ENCODE results near the gene SOBP. TPM values are rescaled to one million over a fixed set of nuclear protein-coding genes. Genes with fewer than 3 reads are reported as not detected.
"Not testable (repeated sequence)": the region's sequence is repeated elsewhere in the genome, so short reads cannot be mapped to it uniquely, and the experiment has no call there.

SOBP gene
- total RNA-seq, 6 donors from 2014 or later, result 4.4 to 25.1 (median 12.4) TPM

- no peak for TF ChIP-seq EP300 (IDR thresholded peaks at IDR 0.05)
- TF ChIP-seq, protein P1, sequence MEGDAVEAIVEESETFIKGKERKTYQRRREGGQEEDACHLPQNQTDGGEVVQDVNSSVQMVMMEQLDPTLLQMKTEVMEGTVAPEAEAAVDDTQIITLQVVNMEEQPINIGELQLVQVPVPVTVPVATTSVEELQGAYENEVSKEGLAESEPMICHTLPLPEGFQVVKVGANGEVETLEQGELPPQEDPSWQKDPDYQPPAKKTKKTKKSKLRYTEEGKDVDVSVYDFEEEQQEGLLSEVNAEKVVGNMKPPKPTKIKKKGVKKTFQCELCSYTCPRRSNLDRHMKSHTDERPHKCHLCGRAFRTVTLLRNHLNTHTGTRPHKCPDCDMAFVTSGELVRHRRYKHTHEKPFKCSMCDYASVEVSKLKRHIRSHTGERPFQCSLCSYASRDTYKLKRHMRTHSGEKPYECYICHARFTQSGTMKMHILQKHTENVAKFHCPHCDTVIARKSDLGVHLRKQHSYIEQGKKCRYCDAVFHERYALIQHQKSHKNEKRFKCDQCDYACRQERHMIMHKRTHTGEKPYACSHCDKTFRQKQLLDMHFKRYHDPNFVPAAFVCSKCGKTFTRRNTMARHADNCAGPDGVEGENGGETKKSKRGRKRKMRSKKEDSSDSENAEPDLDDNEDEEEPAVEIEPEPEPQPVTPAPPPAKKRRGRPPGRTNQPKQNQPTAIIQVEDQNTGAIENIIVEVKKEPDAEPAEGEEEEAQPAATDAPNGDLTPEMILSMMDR (IDR thresholded peaks at IDR 0.05), result no peak
- no peak for TF ChIP-seq POLR2AphosphoS5 (IDR thresholded peaks at IDR 0.05)
- TF ChIP-seq POLR2A (IDR thresholded peaks at IDR 0.05), result no peak
- no peak overlapping the region for H3K27ac ChIP-seq
- DNase-seq (no peak), ATAC-seq (ENCODE audit: low FRiP score in 2 of 2) (no peak)
- no peaks in the 10 kb centered on the region for H3K36me3 ChIP-seq
- WGBS, 2 donors, result 91 to 92% methylated on average over 2 of the region's 2 CpGs
- peaks cover 0 to 6% (median 1%) of the 10 kb centered on the region in 4 donors for H3K9me3 ChIP-seq
- peaks cover 0 to 3% (median 0%) of the 10 kb centered on the region in 4 donors for H3K4me1 ChIP-seq
- H3K4me3 ChIP-seq, result no peak overlapping the region
- H3K27me3 ChIP-seq, result no peaks in the 10 kb centered on the region
Observed at GRCh38 chr6:107513214-107513613, 23.3 kb downstream of the SOBP start.

- no peaks in the 10 kb centered on the region for H3K36me3 ChIP-seq
- H3K27ac ChIP-seq, result no peak overlapping the region
- DNase-seq (no peak), ATAC-seq (ENCODE audit: low FRiP score in 2 of 2) (no peak)
- 98% methylated on average over 5 of the region's 5 CpGs for WGBS, 2 donors
- TF ChIP-seq POLR2AphosphoS5 (IDR thresholded peaks at IDR 0.05), result no peak
- no peak for TF ChIP-seq POLR2A (IDR thresholded peaks at IDR 0.05)
- no peak for TF ChIP-seq EP300 (IDR thresholded peaks at IDR 0.05)
- TF ChIP-seq, protein P1 (IDR thresholded peaks at IDR 0.05), result no peak
- H3K27me3 ChIP-seq, result no peaks in the 10 kb centered on the region
- H3K4me3 ChIP-seq, result no peak overlapping the region
- no peaks in the 10 kb centered on the region for H3K4me1 ChIP-seq
- H3K9me3 ChIP-seq, result peaks cover 0 to 6% (median 1%) of the 10 kb centered on the region in 4 donors
Observed at GRCh38 chr6:107515955-107516354, 26.0 kb downstream of the SOBP start.

GRCh38 chr6:107517274-107517673 lies 27.4 kb downstream of the SOBP start:
- ATAC-seq (ENCODE audit: low FRiP score in 2 of 2), result no peak
- Histone ChIP-seq H3K4me1 (no peaks in the 10 kb centered on the region), H3K27me3 (no peaks in the 10 kb centered on the region), H3K9me3 (peaks cover 0 to 6% (median 1%) of the 10 kb centered on the region in 4 donors), H3K36me3 (no peaks in the 10 kb centered on the region), H3K4me3 (no peak overlapping the region), H3K27ac (no peak overlapping the region)
- WGBS, 2 donors, result 83 to 85% methylated on average over 1 of the region's 1 CpG
- DNase-seq, result no peak
- TF ChIP-seq, protein P1 (IDR thresholded peaks at IDR 0.05), result no peak
- TF ChIP-seq EP300 (IDR thresholded peaks at IDR 0.05) (no peak), POLR2A (IDR thresholded peaks at IDR 0.05) (no peak), POLR2AphosphoS5 (IDR thresholded peaks at IDR 0.05) (no peak)

GRCh38 chr6:107519224-107519623 lies 29.3 kb downstream of the SOBP start:
- not testable (repeated sequence) for DNase-seq; H3K36me3 ChIP-seq; H3K4me1 ChIP-seq; H3K27me3 ChIP-seq; H3K27ac ChIP-seq; H3K4me3 ChIP-seq; ATAC-seq (ENCODE audit: low FRiP score in 2 of 2); H3K9me3 ChIP-seq
- 87 to 95% methylated on average over 5 of the region's 5 CpGs for WGBS, 2 donors

- not testable (repeated sequence) for H3K4me3 ChIP-seq; H3K36me3 ChIP-seq; H3K27ac ChIP-seq; ATAC-seq (ENCODE audit: low FRiP score in 2 of 2); H3K9me3 ChIP-seq; DNase-seq; H3K27me3 ChIP-seq; H3K4me1 ChIP-seq
- WGBS, 2 donors, result 0 to 67% methylated on average over 1 of the region's 2 CpGs
Observed at GRCh38 chr6:107520706-107521105, 30.8 kb downstream of the SOBP start.

- Histone ChIP-seq H3K4me3 (no peak overlapping the region), H3K36me3 (no peaks in the 10 kb centered on the region), H3K27me3 (no peaks in the 10 kb centered on the region), H3K9me3 (no peaks in the 10 kb centered on the region), H3K27ac (peak overlapping the region in 1 of 4 donors; percentile 2), H3K4me1 (peaks cover 0 to 4% (median 0%) of the 10 kb centered on the region in 4 donors)
- ATAC-seq (ENCODE audit: low FRiP score in 2 of 2) (peak; percentile 46 to 71), DNase-seq (peak; percentile 10 to 36)
- 69 to 71% methylated on average over 3 to 5 of the region's 5 CpGs for WGBS, 2 donors
- TF ChIP-seq, protein P1 (IDR thresholded peaks at IDR 0.05), result no peak
- TF ChIP-seq POLR2AphosphoS5 (IDR thresholded peaks at IDR 0.05) (no peak), EP300 (IDR thresholded peaks at IDR 0.05) (no peak), POLR2A (IDR thresholded peaks at IDR 0.05) (no peak)
Observed at GRCh38 chr6:107523054-107523791, 33.3 kb downstream of the SOBP start.

Data from upper lobe of left lung (tissue), 6 donors.